Amniotic stem cell (primary cell): ENCODE data around the gene DPYSL3.
"Not testable (repeated sequence)": the region's sequence is repeated elsewhere in the genome, so short reads cannot be mapped to it uniquely, and the experiment has no call there.

Experiments used
- DNase-seq: peaks from one replicate; lab custom pipeline; 2025; lab: John Stamatoyannopoulos, UW

The DPYSL3 gene

GRCh38 chr5:147509710-147510651 is at the start of gene DPYSL3:
DPYSL3 (minus strand) TSS chr5:147510068; CDS start chr5:147509858, 210 bp downstream.
- DNase-seq = peak; percentile 31

DNA sequence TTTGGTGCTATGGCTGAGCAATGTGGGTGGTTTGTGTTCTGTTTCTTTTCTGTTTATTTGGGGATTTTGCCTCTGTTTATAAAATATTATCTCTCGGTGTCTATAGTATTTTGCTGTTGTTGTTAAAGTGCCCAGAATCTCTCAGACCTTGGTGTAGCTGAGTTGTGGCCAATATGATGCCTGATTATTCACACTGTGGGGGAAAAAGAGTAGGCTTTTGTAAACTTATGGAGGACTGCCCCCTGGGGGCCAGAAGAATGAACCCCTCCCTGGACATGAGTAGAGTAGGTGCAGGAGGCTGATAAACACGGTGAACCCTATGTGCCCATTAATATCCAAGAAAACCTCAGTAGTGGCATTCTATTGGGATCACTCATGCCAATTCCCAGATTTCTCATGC is 49.0 kb upstream of the DPYSL3 start:
- no peak for DNase-seq

GRCh38 chr5:147557876-147558745 is 48.2 kb upstream of the DPYSL3 start:
- DNase-seq = no peak

DNA sequence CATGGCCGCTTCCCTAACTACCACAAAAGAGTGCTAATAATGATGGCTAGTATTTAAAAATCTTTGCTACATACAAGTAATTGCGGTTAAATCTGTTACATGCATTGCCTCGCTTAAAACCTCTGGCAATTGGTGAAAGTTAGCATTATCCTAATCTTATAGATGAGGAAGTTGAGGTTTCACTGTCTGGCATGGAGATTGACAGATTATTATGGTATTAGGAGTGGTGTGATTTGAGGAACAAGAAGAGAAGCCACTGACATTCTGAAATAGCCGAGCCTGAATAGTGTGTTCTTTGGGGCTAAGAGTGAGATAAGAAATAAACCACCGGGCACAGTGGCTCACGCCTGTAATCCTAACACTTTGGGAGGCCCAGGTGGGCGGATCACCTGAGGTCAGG is 45.3 kb upstream of the DPYSL3 start:
- DNase-seq = no peak

DNA sequence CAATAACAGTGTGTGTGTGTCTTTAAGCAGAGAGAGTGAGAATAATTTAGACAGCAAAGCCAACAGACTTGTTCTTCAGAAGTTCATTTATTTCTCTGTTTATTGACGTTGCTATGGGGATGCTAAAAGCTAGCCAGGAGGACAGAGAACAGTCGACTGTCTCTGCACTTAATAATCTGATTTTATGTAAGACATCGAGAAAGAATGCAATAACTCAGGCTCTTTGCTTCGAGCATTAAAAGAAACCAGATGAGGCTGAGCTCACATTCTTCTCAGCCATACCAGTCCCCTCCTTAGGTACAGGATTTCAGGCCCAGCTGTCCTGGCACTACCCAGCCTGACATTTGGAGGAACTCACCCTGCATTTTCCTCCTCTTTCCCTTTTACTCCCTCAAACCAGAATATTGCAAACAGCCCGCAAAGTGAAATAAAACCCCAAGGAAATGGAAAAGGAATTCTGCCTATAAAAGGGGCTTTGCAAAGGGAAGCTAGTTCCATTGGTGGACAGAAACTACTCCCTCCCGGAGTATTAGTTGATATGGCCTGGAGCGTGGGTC is 44.5 kb upstream of the DPYSL3 start:
- peak; percentile 50 for DNase-seq

DNA sequence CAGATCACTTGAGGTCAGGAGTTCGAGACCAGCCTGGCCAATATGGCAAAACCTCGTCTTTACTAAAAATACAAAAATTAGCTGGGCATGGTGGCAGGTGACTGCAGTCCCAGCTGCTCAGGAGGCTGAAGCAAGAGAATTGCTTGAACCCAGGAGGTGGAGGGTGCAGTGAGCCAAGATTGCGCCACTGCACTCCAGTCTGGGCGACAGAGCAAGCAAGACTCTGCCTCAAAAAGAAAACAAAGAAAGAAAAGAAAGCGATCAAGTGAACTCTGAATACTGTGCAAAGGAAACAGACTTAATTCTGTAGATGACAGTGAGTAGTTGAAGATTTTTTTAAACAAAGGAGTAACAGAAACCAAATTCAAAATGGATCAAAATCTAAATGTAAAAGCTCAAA is 43.9 kb upstream of the DPYSL3 start:
- not testable (repeated sequence) for DNase-seq

GRCh38 chr5:147552897-147553296 is 43.0 kb upstream of the DPYSL3 start:
- DNase-seq = no peak

- DNase-seq = no peak
Measured at GRCh38 chr5:147551677-147552076, 41.8 kb upstream of the DPYSL3 start.

DNA sequence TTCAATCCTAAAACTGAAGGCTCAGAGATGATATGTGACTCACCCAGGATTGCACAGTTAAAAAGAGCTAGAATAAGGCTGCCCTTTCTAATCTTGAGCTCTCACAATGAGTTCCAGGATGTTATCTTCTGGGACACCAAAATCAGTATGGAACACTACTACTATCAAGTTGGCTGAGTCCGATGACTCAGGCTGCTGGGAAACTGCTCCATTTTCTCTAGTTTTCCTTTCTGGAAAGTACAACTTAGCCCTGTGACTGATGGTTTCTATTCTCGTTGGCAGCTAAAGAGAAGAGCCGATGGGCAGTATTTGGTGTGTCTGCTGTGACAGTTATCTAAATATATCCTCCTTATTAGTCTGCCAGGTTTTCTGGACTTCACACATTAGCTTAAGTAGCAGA is 37.9 kb upstream of the DPYSL3 start:
- DNase-seq = no peak

- DNase-seq = no peak
Measured at GRCh38 chr5:147544556-147544955, 34.7 kb upstream of the DPYSL3 start.

DNA sequence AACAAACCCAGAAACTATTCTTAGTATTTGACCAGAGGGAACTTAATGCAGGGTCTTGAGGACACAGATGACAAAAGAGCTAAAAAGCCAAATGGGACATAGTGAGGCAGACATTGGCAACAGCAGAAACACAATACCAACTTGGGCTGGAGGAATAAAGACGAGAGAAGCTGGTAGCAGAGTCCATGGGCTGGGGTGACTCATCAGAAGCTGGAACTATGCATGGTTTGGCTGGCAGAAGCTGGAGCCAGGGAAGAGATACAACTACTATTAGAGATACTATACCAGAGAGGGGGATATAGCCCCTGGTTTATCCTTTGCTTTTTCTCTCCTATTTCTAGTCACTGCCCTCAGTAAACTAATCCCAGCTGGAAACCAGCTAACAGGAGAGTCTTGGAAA is 29.2 kb upstream of the DPYSL3 start:
- DNase-seq = no peak

DNA sequence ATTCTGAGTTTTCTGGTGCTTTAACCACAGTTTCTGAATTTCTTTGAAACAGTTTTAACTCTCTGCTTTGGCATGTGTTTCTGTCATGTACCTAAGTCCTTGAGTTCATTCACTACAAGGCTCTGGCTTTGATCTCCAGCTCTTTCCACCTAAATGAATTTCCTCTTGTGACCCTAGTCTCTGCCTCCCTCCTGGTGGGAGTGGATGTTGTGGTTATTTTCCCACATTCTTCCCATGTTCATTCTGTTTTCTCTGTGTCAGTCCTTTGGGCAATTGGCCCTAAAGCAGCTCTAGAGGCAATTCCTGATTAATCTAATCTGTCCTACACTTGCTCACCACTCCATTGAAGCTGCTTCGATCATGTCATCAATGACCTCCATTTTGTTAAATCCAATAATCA is 28.4 kb upstream of the DPYSL3 start:
- no peak for DNase-seq

- DNase-seq = no peak
Measured at GRCh38 chr5:147534172-147534951, 24.5 kb upstream of the DPYSL3 start.

- no peak for DNase-seq
Measured at GRCh38 chr5:147532156-147532555, 22.3 kb upstream of the DPYSL3 start.

GRCh38 chr5:147530530-147531389 is 20.9 kb upstream of the DPYSL3 start:
- DNase-seq = peak; percentile 59

GRCh38 chr5:147523069-147523468 is 13.2 kb upstream of the DPYSL3 start:
- no peak for DNase-seq

DNA sequence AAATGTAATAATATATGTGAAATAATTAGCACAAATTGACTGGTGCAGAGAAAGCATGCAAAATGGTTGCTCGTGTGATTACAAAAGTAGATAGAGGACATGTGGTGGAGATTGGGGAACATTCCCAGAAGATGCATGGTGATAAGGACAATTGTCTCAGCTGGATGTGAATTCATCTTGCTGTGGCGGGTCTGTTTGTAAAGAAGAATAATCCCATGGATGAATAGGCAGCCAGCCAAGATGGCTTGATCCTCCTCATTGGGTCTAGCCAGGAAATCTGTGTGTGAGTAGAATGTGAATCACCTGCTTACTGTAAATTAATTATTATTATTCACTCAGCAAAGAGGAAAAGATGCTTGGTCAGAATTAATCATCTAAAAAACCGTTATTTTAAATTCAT is 12.6 kb upstream of the DPYSL3 start:
- no peak for DNase-seq

DNA sequence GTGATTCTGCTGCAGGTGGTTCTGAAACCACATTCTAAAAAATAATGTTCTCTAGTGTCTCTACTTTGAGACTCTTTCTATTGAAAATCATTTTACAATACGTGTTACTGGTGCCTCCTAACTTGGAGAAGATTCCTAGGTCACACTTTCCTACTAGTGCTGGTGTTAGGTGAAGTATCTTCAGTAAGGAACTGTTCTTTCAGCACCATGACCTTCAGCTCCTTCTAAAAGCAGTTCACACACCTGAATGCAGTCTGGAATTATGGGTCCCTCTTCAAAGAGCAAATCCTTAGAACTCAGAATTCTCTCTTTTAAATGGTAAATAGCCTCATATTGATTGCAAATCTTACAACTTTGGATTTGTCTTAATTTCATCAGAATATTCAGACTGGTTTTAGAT is 10.6 kb upstream of the DPYSL3 start:
- DNase-seq = no peak

- DNase-seq = no peak
Measured at GRCh38 chr5:147519380-147519779, 9.5 kb upstream of the DPYSL3 start.

- no peak for DNase-seq
Measured at GRCh38 chr5:147517383-147517782, 7.5 kb upstream of the DPYSL3 start.

GRCh38 chr5:147515269-147515668 is 5.4 kb upstream of the DPYSL3 start:
- DNase-seq = no peak
